ENCODE results near the gene HSP90B1. TPM values are rescaled to one million over a fixed set of nuclear protein-coding genes. Genes with fewer than 3 reads are reported as not detected.

The HSP90B1 gene
- total RNA-seq (2021; ENCODE audit: unreplicated experiment) (888 TPM), Bru-seq, nascent RNA (percentile 99 among the genes with signal in this experiment), BruChase-seq, experiment 1, labeled RNA remaining after a 6-hour chase (percentile 100 among the genes with signal in this experiment), BruChase-seq, experiment 2, labeled RNA remaining after a 2-hour chase (percentile 99 among the genes with signal in this experiment)
- 442 and 530 TPM in 2 replicates for polyA plus RNA-seq (2012)
- long read RNA-seq, transcript HSP90B1-201 (18 exons, 2,858 nt) = major isoform, 933 of 1,900 reads
- long read RNA-seq, partial matches to known transcripts = 844 of 1,900 reads
- long read RNA-seq, other reads (novel, unspliced or antisense) = 123 of 1,900 reads

GRCh38 chr12:103930034-103930786, at the start of gene HSP90B1:
TSS of gene HSP90B1 (plus strand) at chr12:103930410. CDS start at chr12:103930516, 106 bp downstream.
- DNase-seq (ENCODE audit: low read depth, low spot score) = peak; percentile 100
- peaks cover 21% of the 10 kb centered on the region; the same call in 1 of the 2 replicates for H4K20me1 ChIP-seq (ENCODE audit: insufficient read depth)
- no peaks in the 10 kb centered on the region for H3K27me3 ChIP-seq (ENCODE audit: insufficient read depth, low read length)
- H3K36me3 ChIP-seq (ENCODE audit: control insufficient read depth in 1 of 2, insufficient read depth in 2 of 2, low read length in 2 of 2) = peaks cover 30 to 38% of the 10 kb centered on the region in 2 experiments
- H3K9me2 ChIP-seq (ENCODE audit: insufficient read depth) = no peaks in the 10 kb centered on the region
- peak within 1 kb of the TSS; percentile 84 to 86 for H3K4me3 ChIP-seq (replicated peaks in 1 of 2; ENCODE audit: low read depth in 1 of 2, low read length in 2 of 2)
- H2AFZ ChIP-seq (ENCODE audit: low read depth, low read length, poor library complexity, severe bottlenecking) = peak within 1 kb of the TSS; percentile 57
- peaks cover 8 to 27% of the 10 kb centered on the region in 2 experiments for H3K4me1 ChIP-seq (ENCODE audit: control insufficient read depth in 1 of 2, insufficient read depth in 2 of 2, low read length in 2 of 2)
- BruUV-seq (replicated peaks) = no TSS peak
- no peak for TF ChIP-seq JUND (IDR thresholded peaks at IDR 0.05)
- TF ChIP-seq EGR1 (IDR thresholded peaks at IDR 0.05; ENCODE audit: low read depth) = peak; percentile 91
- TF ChIP-seq SP1 (IDR thresholded peaks at IDR 0.05; ENCODE audit: low read depth) = peak; percentile 99
- TF ChIP-seq MAX (IDR thresholded peaks at IDR 0.05) = peak; percentile 96
- peak; percentile 59 for TF ChIP-seq SRF (IDR thresholded peaks at IDR 0.05; ENCODE audit: low read depth)
- peak; percentile 68 for TF ChIP-seq POLR2A (IDR thresholded peaks at IDR 0.05; ENCODE audit: borderline replicate concordance, extremely low read depth, insufficient read depth, insufficient read length)
- no peak for TF ChIP-seq ATF3 (IDR thresholded peaks at IDR 0.05)
- peak; percentile 72; the same call in 1 of the 2 replicates for TF ChIP-seq CBX3 (IDR thresholded peaks at IDR 0.05; ENCODE audit: low read depth)
- peak; percentile 53 for TF ChIP-seq TCF7L2 (IDR thresholded peaks at IDR 0.05; ENCODE audit: borderline replicate concordance, extremely low read depth, insufficient read depth, insufficient read length)
- peak; percentile 95 for TF ChIP-seq SIN3A (IDR thresholded peaks at IDR 0.05; ENCODE audit: low read depth)
- TF ChIP-seq REST (IDR thresholded peaks at IDR 0.05; ENCODE audit: low read depth) = no peak
- TF ChIP-seq POLR2AphosphoS5 (IDR thresholded peaks at IDR 0.05; ENCODE audit: low read depth, low read length) = peak; percentile 99
- no peak for TF ChIP-seq ZNF274 (IDR thresholded peaks at IDR 0.05; ENCODE audit: low read depth, low read length)
- ChIA-PET CTCF (interaction anchor here (1.4 kb wide), 1 partner anchor 35 kb away, joined by 5 read pairs; the partner anchor contains the start of gene TDG), RAD21 (ENCODE audit: low non-redundant PET in 1 of 2, low total read pairs in 2 of 2, uncharacterized antibody in 2 of 2, unreplicated experiment in 2 of 2) (interaction anchor here in 1 of 2 experiments (0.7 kb wide), 1 partner anchor 26 kb away, joined by 3 read pairs; no protein-coding TSS in a partner anchor), POLR2A (interaction anchor here (0.6 to 1.8 kb wide), 17 partner anchors 10 to 169 kb away, joined by 3 to 16 read pairs (median 4); partner anchors contain the start of gene TDG)
- H3K9me3 ChIP-seq (ENCODE audit: control insufficient read depth in 1 of 2, insufficient read depth in 1 of 2, low read depth in 1 of 2, low read length in 2 of 2) = no peaks in the 10 kb centered on the region
- peak within 1 kb of the TSS; percentile 98 for H3K9ac ChIP-seq (ENCODE audit: low read length)
- intact Hi-C loops (cut with micrococcal nuclease) = loop anchor here (2.0 kb wide), 1 partner anchor 27 kb away; a partner anchor contains a TSS
- peaks cover 49% of the 10 kb centered on the region for H3K79me2 ChIP-seq (ENCODE audit: insufficient read depth, low read length)
- peak within 1 kb of the TSS; percentile 88 for H3K4me2 ChIP-seq (ENCODE audit: low read length)
- peak within 1 kb of the TSS; percentile 68 for H3K27ac ChIP-seq (ENCODE audit: low read depth, low read length)
- ATAC-seq = peak; percentile 89

Measured in HCT116 (cell line).